Measurements from ENCODE around the gene ACTR10.
A peak's percentile ranks its signal among the peaks of the same experiment; 100 is the strongest.

ACTR10 gene

DNA sequence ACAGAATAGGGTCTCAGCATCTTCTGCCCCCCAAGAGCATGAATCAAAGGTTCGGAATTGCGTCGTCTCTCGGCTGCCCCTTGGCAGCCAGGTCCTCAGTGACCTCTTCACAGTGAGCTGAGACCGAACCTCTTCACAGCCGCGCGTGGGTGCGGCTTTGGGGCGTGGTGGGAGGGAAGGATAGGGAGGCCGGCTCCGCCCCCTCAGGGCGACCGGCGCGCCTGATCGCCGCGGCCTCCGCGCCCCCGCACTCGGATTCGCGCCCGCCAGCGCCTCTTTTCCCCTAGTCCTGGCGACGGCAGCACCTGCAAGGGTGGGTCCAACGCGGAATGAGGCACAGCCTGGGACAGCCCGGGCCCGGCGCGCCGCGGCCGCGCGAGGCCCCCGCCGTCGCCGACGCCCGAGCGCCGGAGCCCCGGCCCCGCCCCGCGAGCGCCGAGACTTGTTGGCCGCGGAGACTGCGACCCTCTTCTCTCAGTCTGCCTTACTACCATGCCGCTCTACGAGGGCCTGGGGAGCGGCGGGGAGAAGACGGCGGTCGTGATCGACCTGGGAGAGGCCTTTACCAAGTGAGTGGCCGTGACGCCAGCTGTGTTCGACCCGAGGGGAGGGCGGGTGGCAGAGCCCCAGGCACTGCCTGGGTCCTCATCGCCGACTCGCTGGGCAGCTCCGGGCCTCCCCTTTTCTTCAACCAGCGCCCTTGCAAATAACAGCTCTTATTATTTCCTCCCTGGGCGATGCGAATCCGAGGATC, at the start of gene ACTR10:
Gene ACTR10 (plus strand): TSS at position 424 of the 754 bp plus-strand sequence. CDS start 69 bp downstream, at position 493.
- DNase-seq (ENCODE audit: low read depth, low spot score) = peak; percentile 81

- DNase-seq (ENCODE audit: low read depth, low spot score) = no peak
Observed at GRCh38 chr14:58150243-58150805, 49.6 kb upstream of the ACTR10 start.

DNA sequence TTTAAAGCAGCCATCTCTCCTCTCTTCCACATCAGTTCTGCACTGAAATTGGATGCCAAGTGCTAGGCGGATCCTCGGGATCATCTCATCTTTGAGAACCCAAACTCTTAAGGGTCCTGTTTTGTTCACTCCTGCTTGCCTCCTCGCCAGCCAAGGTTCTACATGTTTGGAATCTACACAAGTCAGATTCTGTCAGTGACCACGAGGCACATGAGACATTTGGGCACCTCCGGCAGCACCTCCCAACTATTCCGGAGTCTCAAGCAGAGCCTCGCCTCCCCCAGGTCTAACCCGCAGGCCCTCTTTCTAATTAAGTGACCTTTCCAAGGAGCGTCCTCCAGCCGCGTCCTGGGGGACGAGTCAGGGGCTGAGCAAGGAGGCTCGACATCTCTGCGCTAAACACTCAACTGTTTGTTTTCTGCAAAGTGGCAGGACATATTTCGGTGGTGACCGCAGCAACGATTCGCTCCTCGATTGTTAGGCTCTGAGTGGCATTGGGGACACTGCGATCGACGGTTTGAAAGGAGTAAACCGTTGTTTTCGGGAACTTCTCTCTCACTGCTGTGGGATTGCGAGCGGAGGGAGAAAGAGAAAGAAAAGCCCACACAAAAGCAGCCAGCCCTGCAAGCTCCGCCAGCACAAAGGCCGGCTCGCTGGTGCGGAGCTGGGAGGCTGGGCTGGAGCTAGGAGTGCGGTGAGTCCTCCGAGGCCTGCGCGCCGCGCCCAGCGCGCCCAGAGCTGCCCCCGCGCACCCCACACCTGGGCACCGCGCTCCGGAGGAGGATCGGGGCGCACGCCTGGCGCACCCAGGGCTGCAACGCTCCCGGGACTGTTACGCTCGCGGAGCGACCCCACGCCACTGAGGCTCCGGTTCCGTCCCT, 48.6 kb upstream of the ACTR10 start:
- DNase-seq (ENCODE audit: low read depth, low spot score) = peak; percentile 65

- DNase-seq (ENCODE audit: low read depth, low spot score) = peak; percentile 88
Observed at GRCh38 chr14:58152014-58152857, 47.7 kb upstream of the ACTR10 start, which contains the start of gene ARMH4. ARMH4 (minus strand) TSS chr14:58152213; CDS start chr14:58139358, 12,855 bp downstream.

DNA sequence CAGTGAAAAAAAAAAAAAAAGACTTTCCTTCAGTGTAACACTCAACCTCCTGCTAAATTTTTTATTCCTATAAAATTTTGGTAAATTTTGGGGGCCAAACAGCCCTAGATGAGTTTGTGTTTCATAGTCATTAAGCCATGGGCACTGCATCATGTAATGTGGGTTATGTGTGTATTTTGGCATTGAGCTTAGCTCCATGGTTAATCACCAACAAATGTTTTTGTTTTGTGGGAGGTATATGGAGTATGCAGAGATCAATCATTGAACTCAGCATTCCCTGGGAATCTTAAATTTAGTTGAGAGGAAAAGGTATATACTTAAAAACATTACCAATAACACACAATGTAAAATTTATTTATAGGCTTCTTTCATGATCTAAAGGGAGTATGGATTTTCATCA, 39.4 kb upstream of the ACTR10 start:
- DNase-seq (ENCODE audit: low read depth, low spot score) = no peak

DNA sequence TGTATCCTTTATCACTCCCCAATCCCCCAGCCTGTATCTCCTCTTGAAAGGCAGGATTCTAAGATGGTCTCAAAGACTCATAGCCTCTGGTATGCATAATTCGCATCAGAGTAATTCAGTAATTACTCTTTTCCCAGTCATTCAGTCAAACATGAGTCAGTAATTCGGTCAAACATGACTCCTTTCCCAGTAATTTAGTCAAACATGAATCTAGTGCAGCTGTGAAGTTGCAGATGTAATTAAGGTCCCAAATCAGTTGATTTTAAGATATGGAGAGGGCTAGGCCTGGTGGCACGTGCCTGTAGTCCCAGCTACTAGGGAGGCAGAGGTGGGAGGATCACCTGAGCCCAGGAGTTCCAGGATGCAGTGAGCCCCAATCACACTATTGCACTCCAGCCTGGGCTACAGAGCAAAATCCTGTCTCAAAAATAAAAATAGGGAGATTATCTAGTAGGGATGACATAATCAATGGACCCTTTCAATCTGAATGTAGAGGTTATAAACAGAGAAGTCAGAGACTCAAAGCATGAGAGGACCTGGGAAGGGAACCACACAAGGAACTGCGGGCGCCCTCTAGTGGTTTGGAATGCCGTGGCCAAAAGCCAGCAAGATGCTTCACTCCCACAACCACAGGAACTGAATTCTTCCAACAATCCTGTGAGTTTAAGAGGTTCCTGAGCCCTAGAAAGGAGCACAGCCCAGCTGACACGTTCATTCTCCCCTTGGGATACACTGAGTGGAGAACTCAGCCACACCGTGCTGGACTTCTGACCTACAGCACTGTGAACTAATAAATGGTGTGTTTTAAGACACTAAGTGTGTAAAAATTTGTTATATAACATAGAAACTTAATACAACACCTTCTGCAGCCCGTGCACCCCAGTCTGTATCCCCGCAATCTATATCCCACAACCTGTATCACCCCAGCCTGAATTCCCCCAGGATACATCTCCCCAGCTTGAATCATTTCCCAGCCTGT, 33.7 kb upstream of the ACTR10 start:
- peak; percentile 87 for DNase-seq (ENCODE audit: low read depth, low spot score)

DNA sequence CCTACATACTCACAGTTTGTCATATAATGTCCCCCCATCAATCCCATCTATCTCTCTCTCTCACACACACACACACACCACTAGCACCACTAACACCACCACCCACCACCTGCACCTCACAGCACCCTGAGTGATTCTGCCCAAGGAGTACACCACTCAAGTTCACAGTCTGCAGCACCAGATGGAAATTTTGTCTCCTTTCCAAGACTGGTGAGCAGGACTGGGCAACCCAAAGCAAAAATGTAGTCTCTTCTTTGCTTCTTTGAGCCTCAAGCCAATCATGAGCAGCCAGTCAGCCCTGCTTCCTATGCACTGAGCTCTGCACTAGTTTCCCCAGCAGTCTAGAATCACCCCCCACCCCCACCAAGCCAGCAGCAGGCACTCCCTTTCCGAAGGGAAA, 32.9 kb upstream of the ACTR10 start:
- no peak for DNase-seq (ENCODE audit: low read depth, low spot score)

GRCh38 chr14:58167891-58168290, 32.1 kb upstream of the ACTR10 start:
- no peak for DNase-seq (ENCODE audit: low read depth, low spot score)

DNA sequence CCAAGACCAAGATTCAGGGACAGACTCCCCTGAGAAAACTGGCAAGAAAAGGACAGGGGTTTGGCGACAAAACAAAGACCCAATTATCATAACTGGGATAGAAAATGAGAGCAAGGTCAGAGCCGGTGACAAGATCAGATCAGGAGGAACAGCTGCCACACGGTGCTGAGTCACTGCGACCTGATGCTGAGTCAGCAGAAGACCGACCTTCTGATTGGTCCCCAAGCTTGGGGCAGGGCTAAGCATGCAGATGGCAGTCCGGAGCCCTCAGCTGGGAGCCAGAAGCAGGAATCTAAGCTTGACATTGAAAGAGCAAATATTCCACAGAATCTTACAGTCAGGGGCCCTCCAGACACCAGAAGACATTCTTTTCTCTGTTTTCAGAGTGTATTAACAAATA, 28.9 kb upstream of the ACTR10 start:
- peak; percentile 90 for DNase-seq (ENCODE audit: low read depth, low spot score)

- DNase-seq (ENCODE audit: low read depth, low spot score) = no peak
Observed at GRCh38 chr14:58177125-58177524, 22.8 kb upstream of the ACTR10 start.

DNA sequence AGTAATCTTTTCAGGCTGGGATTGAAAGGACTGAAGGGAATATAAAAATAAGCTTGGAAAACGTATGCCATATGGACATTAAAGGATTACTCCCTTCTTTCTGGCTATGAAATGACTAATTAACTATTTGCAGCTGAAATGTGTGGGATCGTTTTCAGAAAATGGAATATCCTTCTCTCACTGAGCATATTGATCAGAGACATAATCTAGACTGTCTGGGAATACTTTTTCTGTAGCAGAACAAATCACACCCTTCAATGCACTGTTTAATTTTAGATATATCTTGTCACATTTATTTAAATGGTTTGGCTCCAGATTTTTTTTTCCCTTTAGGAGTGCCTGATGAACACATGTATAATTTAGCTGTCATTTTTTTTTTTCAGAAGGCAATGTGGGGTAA, 10.8 kb upstream of the ACTR10 start:
- no peak for DNase-seq (ENCODE audit: low read depth, low spot score)

DNA sequence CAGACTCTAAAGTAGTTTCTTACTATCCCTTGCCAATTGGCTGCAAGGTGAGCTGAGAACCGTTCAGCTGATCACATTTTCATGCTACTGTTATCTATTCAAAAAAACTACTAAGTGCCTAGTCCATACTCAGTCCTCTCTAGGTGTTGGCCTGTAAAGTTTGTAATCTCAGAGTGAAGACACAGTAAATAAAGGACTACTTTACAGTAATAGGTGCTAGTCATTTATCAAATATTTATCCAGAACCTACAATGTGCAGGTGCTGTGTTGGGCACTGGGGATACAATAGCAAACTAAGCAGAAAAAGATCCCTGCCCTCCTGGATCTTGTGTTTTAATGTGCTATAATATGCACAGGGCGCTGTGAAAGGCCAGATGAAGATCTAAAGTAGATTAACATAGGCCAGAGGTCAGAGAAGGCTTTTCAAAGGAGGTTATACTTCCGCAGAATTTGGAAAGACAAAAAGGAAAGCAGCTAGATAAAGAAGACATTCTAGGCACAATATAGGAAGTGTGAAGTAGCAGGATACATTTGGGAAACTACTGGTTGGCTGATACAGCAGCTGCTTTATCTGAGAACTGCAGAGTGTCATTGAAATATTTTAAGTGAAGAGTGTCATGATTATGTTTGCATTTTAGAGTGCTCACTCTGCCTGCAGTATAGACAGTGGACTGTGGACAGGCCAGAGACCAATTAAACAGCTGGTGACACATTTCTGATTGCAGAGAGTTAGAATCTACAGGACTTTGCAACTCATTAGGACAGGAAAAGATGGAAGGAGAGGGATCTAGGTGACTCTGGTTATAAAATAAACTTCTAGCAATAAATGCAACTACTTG, 8.0 kb upstream of the ACTR10 start:
- no peak for DNase-seq (ENCODE audit: low read depth, low spot score)

DNA sequence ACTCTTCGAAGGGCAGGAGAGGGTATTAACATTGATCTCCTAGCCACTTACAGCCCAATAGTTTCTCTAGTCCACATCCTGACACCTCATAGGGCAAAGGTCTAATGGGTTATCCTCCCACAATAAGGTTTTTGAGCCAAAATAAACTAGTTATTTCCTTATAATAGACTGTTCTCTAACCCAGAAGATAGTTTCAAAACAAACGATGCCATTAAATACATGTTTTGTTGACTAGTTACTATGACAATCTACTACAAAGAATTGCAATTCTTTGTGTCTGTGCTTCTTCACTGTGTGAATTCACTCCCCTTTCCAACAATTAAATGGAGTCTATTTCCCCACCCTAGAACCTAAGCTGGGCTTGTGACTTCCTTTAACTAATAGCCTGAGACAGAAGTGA, 6.4 kb upstream of the ACTR10 start:
- no peak for DNase-seq (ENCODE audit: low read depth, low spot score)

DNA sequence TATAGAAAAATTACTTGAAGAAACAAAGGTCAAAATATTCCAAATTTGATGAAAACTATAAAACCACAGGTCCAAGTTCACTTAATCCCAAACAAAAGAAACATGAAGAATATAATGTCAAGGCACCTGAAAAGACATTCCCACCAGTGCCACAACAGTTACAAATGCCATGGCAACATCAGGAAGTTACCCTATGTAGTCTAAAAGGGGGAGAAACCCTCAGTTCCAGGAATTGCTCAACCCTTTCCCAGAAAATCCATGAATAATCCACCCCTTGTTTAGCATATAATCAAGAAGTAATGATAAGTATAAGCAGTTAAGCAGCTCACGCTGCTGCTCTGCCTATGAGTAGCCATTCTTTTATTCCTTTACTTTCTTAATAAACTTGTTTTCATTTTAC, 3.8 kb upstream of the ACTR10 start:
- no peak for DNase-seq (ENCODE audit: low read depth, low spot score)

- DNase-seq (ENCODE audit: low read depth, low spot score) = no peak
Observed at GRCh38 chr14:58198086-58198485, 1.9 kb upstream of the ACTR10 start.

GRCh38 chr14:58200480-58200841, 512 bp downstream of the ACTR10 start:
- no peak for DNase-seq (ENCODE audit: low read depth, low spot score)

DNA sequence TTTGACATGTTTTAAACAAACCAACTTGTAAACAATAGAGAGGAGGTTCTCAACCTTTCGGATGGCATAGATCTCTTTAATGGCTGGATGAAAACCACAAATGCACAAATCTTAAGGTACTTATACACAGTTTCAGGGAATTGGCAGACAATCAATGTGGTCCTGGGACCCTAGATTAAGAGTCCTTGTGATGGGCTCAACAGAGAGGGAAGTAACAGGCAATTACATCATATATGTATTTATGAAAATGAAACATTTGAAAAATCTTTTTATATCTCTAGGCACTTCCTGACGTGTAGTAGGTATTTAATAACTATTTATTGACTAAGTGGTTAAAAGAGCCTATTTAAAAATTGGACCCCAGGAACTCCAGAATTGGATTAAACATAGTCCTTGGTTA, 897 bp downstream of the ACTR10 start:
- DNase-seq (ENCODE audit: low read depth, low spot score) = no peak

DNA sequence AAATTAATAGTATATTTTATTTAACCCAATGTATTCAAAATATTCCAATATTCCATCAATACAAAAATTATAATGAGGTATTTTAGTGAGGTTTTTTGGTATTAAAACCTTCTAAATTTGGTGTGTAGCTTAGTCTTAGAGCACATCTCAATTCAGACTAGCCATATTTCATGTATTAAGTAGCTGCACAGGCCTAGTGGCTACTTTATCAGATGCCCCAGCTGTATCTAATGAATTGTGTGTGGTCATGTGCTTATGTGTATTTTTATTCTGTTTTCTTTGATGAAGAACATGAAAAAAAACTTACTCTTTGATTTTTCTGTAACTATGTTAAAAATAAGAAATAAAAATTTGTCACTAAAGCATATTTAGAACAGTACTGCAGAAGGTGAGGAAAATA, 13.2 kb downstream of the ACTR10 start:
- no peak for DNase-seq (ENCODE audit: low read depth, low spot score)

GRCh38 chr14:58215191-58215914, 15.4 kb downstream of the ACTR10 start:
- no peak for DNase-seq (ENCODE audit: low read depth, low spot score)
